GM12872 (cell line): ENCODE measurements around the gene EPB41L5.

Experiments
- TF ChIP-seq, protein P1 (sequence below): IDR thresholded peaks from 3 replicates; pipeline ENCODE4 v1.5.1; 2011; ENCODE audit warnings: low read depth, mild to moderate bottlenecking, low read length, moderate library complexity; ENCODE audit not compliant: insufficient read depth

EPB41L5 gene

DNA sequence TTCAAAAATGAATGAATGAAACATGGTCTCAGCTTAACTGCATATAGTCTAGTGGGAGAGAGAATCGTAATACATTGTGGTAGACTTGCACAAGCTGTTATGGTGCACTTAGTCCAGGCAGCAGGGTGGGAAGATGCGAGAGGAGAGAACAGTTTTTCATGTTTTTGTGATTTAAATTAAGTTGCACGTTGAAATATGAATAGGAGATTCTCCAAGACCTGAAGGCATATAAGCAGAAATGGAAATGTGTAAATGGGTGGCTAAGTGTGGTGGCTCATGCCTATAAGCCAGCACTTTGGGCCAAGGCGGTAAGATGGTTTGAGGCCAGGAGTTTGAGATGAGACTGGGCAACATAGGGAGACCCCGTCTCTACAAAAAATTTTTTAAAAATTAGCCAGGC lies 149.8 kb downstream of the EPB41L5 start:
- TF ChIP-seq, protein P1, sequence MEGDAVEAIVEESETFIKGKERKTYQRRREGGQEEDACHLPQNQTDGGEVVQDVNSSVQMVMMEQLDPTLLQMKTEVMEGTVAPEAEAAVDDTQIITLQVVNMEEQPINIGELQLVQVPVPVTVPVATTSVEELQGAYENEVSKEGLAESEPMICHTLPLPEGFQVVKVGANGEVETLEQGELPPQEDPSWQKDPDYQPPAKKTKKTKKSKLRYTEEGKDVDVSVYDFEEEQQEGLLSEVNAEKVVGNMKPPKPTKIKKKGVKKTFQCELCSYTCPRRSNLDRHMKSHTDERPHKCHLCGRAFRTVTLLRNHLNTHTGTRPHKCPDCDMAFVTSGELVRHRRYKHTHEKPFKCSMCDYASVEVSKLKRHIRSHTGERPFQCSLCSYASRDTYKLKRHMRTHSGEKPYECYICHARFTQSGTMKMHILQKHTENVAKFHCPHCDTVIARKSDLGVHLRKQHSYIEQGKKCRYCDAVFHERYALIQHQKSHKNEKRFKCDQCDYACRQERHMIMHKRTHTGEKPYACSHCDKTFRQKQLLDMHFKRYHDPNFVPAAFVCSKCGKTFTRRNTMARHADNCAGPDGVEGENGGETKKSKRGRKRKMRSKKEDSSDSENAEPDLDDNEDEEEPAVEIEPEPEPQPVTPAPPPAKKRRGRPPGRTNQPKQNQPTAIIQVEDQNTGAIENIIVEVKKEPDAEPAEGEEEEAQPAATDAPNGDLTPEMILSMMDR, result no peak

- TF ChIP-seq, protein P1, result no peak
Measured at GRCh38 chr2:120167272-120167671, 154.4 kb downstream of the EPB41L5 start.

GRCh38 chr2:120169020-120169419 lies 156.1 kb downstream of the EPB41L5 start:
- TF ChIP-seq, protein P1, result no peak

GRCh38 chr2:120174963-120175581 lies 162.2 kb downstream of the EPB41L5 start:
- TF ChIP-seq, protein P1, result peak; percentile 69

DNA sequence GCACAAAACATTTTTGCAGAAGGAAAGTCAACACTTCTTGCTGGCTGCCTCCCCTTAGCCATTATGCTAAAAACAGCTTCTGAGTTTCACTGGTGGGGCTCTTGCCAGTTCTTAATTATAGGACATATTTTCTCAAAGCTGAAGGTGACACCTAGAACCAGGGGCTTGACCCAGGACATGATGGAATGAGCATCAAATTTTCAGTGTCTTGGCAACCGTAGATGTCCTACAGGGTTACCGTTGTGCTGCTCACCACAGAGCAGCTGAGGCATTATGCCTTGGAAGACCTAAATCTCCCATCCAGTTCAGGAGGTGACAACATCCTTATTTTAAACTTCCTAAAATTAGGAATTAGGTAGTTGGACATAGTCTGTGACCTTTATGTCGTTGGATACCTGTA lies 163.6 kb downstream of the EPB41L5 start:
- TF ChIP-seq, protein P1, result no peak

DNA sequence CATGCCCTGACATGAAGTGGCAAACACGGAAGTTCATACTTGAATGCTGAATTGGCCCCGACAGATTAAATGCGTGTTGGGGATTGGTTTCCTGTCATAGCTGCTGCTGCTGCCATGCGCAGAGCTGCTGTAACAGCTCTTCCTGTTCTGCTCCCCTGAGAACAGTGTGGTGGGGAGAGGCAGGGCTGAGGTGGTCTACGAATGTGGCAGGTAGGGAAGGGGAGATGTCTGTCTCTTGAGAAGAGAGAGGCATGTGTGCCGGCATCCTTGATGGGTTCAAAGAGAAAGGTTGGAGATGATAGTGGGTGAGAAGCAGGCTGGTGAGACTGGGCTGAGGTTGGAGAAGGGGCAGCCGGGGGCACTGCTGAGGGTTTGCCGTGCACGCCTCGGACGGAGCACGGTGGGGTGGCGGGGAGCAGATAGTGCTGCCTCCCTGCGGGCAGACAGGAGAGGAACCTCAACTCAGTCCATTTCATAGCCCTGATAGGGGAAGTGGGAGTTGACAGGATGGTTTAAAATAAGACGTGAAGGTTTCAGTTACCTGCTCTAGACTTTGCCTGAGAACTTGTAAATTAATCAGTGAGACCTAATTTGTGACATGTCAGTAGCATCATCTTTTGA lies 164.2 kb downstream of the EPB41L5 start:
- TF ChIP-seq, protein P1, result peak; percentile 79

GRCh38 chr2:120177973-120178372 lies 165.1 kb downstream of the EPB41L5 start:
- TF ChIP-seq, protein P1, result no peak
